HAP-1 (cell line): ENCODE measurements around the gene DGKI.

ENCODE experiments used
- DNase-seq, 2 experiments: peaks; one replicate each; pipeline ENCODE4 v3.0.0-alpha.2; 2016 to 2020; ENCODE audit warnings: low spot score in 2 of 2
- H3K27me3 ChIP-seq: fragments of 250-450 bp; sonication (Bioruptor Pico); 2 replicates; pipeline ENCODE4 v1.5.1; 2020; ENCODE audit warnings: low read depth, mild to moderate bottlenecking, moderate library complexity
- H3K36me3 ChIP-seq: fragments of 250-450 bp; sonication (Bioruptor Pico); replicated peaks from 2 replicates; pipeline ENCODE4 v1.5.1; 2020; ENCODE audit warnings: mild to moderate bottlenecking
- H3K4me1 ChIP-seq: fragments of 250-450 bp; sonication (Bioruptor Pico); 2 replicates; pipeline ENCODE4 v1.5.1; 2020; ENCODE audit warnings: mild to moderate bottlenecking
- H3K4me3 ChIP-seq: fragments of 250-450 bp; sonication (Bioruptor Pico); 2 replicates; pipeline ENCODE4 v1.5.1; 2020; ENCODE audit warnings: mild to moderate bottlenecking, moderate library complexity
- H3K9me3 ChIP-seq: fragments of 250-450 bp; sonication (Bioruptor Pico); 2 replicates; pipeline ENCODE4 v1.5.1; 2020; ENCODE audit warnings: mild to moderate bottlenecking, moderate library complexity
- in situ Hi-C: fragments of 300-500 bp; cut with MboI; formaldehyde crosslinking; loops from 3 replicates; pipeline ENCODE4 v1.14.3; 2020; ENCODE audit warnings: low sequenced_read_pairs, inconsistent platforms, mixed read lengths

Gene DGKI

GRCh38 chr7:137381045-137381444 is 465.7 kb downstream of the DGKI start:
- Histone ChIP-seq H3K4me3 (no peak overlapping the region), H3K27me3 (no peaks in the 10 kb centered on the region), H3K9me3 (no peaks in the 10 kb centered on the region), H3K36me3 (no peaks in the 10 kb centered on the region), H3K4me1 (no peaks in the 10 kb centered on the region)
- no peak for DNase-seq
- in situ Hi-C loops: no loop called here

- H3K4me3 ChIP-seq: no peak overlapping the region
- no peaks in the 10 kb centered on the region for H3K36me3 ChIP-seq
- no peak for DNase-seq
- in situ Hi-C loops: no loop called here
- H3K27me3 ChIP-seq: no peaks in the 10 kb centered on the region
- H3K4me1 ChIP-seq: no peaks in the 10 kb centered on the region
- H3K9me3 ChIP-seq: no peaks in the 10 kb centered on the region
These were observed 473.3 kb downstream of the DGKI start for GRCh38 chr7:137373507-137373906.

GRCh38 chr7:137371616-137372015 is 475.2 kb downstream of the DGKI start:
- Histone ChIP-seq H3K4me1 (no peaks in the 10 kb centered on the region), H3K36me3 (no peaks in the 10 kb centered on the region), H3K9me3 (no peaks in the 10 kb centered on the region), H3K27me3 (no peaks in the 10 kb centered on the region), H3K4me3 (no peak overlapping the region)
- DNase-seq: no peak
- in situ Hi-C loops: no loop called here

- Histone ChIP-seq H3K27me3 (no peaks in the 10 kb centered on the region), H3K36me3 (no peaks in the 10 kb centered on the region), H3K4me1 (no peaks in the 10 kb centered on the region), H3K4me3 (no peak overlapping the region), H3K9me3 (no peaks in the 10 kb centered on the region)
- in situ Hi-C loops: no loop called here
- no peak for DNase-seq
These were observed 479.8 kb downstream of the DGKI start for GRCh38 chr7:137366995-137367394.

GRCh38 chr7:137363683-137364082 is 483.1 kb downstream of the DGKI start:
- in situ Hi-C loops: no loop called here
- DNase-seq: no peak
- Histone ChIP-seq H3K27me3 (no peaks in the 10 kb centered on the region), H3K4me1 (no peaks in the 10 kb centered on the region), H3K36me3 (no peaks in the 10 kb centered on the region), H3K9me3 (0 out of 2 replicates have a peak, but pooled peaks cover 4% of the 10 kb centered on the region), H3K4me3 (no peak overlapping the region)

- Histone ChIP-seq H3K4me1 (no peaks in the 10 kb centered on the region), H3K27me3 (no peaks in the 10 kb centered on the region), H3K4me3 (no peak overlapping the region), H3K9me3 (0 out of 2 replicates have a peak, but pooled peaks cover 4% of the 10 kb centered on the region), H3K36me3 (no peaks in the 10 kb centered on the region)
- DNase-seq: no peak
- in situ Hi-C loops: no loop called here
These were observed 486.6 kb downstream of the DGKI start for GRCh38 chr7:137360087-137360679.

- H3K27me3 ChIP-seq: no peaks in the 10 kb centered on the region
- DNase-seq: no peak
- H3K9me3 ChIP-seq: 0 out of 2 replicates have a peak, but pooled peaks cover 4% of the 10 kb centered on the region
- no peaks in the 10 kb centered on the region for H3K36me3 ChIP-seq
- in situ Hi-C loops: no loop called here
- H3K4me3 ChIP-seq: no peak overlapping the region
- H3K4me1 ChIP-seq: no peaks in the 10 kb centered on the region
These were observed 491.8 kb downstream of the DGKI start for GRCh38 chr7:137354961-137355360.

- H3K4me3 ChIP-seq: no peak overlapping the region
- 0 out of 2 replicates have a peak, but pooled peaks cover 2% of the 10 kb centered on the region for H3K9me3 ChIP-seq
- in situ Hi-C loops: no loop called here
- H3K36me3 ChIP-seq: no peaks in the 10 kb centered on the region
- H3K4me1 ChIP-seq: no peaks in the 10 kb centered on the region
- no peak for DNase-seq
- H3K27me3 ChIP-seq: no peaks in the 10 kb centered on the region
These were observed 492.4 kb downstream of the DGKI start for GRCh38 chr7:137354396-137354795.

- Histone ChIP-seq H3K4me3 (no peak overlapping the region), H3K36me3 (no peaks in the 10 kb centered on the region), H3K27me3 (no peaks in the 10 kb centered on the region), H3K4me1 (no peaks in the 10 kb centered on the region), H3K9me3 (no peaks in the 10 kb centered on the region)
- in situ Hi-C loops: no loop called here
- no peak for DNase-seq
These were observed 494.8 kb downstream of the DGKI start for GRCh38 chr7:137351941-137352340.

GRCh38 chr7:137345799-137346449 is 500.9 kb downstream of the DGKI start:
- Histone ChIP-seq H3K4me1 (no peaks in the 10 kb centered on the region), H3K27me3 (no peaks in the 10 kb centered on the region), H3K36me3 (no peaks in the 10 kb centered on the region), H3K4me3 (no peak overlapping the region), H3K9me3 (no peaks in the 10 kb centered on the region)
- DNase-seq: no peak
- in situ Hi-C loops: no loop called here

- H3K36me3 ChIP-seq: no peaks in the 10 kb centered on the region
- H3K27me3 ChIP-seq: no peaks in the 10 kb centered on the region
- no peaks in the 10 kb centered on the region for H3K4me1 ChIP-seq
- in situ Hi-C loops: no loop called here
- H3K9me3 ChIP-seq: no peaks in the 10 kb centered on the region
- H3K4me3 ChIP-seq: no peak within 1 kb of the TSS
- DNase-seq: no peak
These were observed 503.4 kb downstream of the DGKI start, which contains the start of gene PTN for GRCh38 chr7:137343281-137343841. Gene PTN, minus strand, starts transcription at chr7:137343733. Its CDS starts 88,760 bp downstream, at chr7:137254973.

GRCh38 chr7:137342828-137343261 is 503.9 kb downstream of the DGKI start:
- in situ Hi-C loops: no loop called here
- H3K4me1 ChIP-seq: no peaks in the 10 kb centered on the region
- H3K27me3 ChIP-seq: no peaks in the 10 kb centered on the region
- DNase-seq: no peak
- H3K9me3 ChIP-seq: no peaks in the 10 kb centered on the region
- no peak overlapping the region for H3K4me3 ChIP-seq
- no peaks in the 10 kb centered on the region for H3K36me3 ChIP-seq

GRCh38 chr7:137342265-137342664 is 504.5 kb downstream of the DGKI start:
- no peaks in the 10 kb centered on the region for H3K36me3 ChIP-seq
- no peaks in the 10 kb centered on the region for H3K27me3 ChIP-seq
- no peaks in the 10 kb centered on the region for H3K4me1 ChIP-seq
- H3K4me3 ChIP-seq: no peak overlapping the region
- in situ Hi-C loops: no loop called here
- no peak for DNase-seq
- H3K9me3 ChIP-seq: no peaks in the 10 kb centered on the region

- Histone ChIP-seq H3K4me1 (no peaks in the 10 kb centered on the region), H3K9me3 (no peaks in the 10 kb centered on the region), H3K27me3 (no peaks in the 10 kb centered on the region), H3K36me3 (no peaks in the 10 kb centered on the region), H3K4me3 (no peak overlapping the region)
- in situ Hi-C loops: no loop called here
- no peak for DNase-seq
These were observed 508.9 kb downstream of the DGKI start for GRCh38 chr7:137337902-137338301.
